HepG2 (cell line): ENCODE data around the gene SYNJ2. TPM values are rescaled to one million over a fixed set of nuclear protein-coding genes. Genes with fewer than 3 reads are reported as not detected.

ENCODE experiments used
- KDM5B ChIP-seq: sonication (generic); formaldehyde crosslinking; IDR thresholded peaks from 2 replicates; pipeline ENCODE4 v1.4.0; 2020; ENCODE audit warnings: missing genetic modification reagents, mild to moderate bottlenecking, borderline replicate concordance
- NONO ChIP-seq, 2 experiments: fragments of 450-650 bp in 1 of 2; sonication (generic) in 1 of 2; formaldehyde crosslinking in 1 of 2; IDR thresholded peaks in 1 of 2; conservative IDR thresholded peaks in 1 of 2; 2 replicates each; pipeline versions ENCODE4 v1.6.1 to v1.8.0; 2017 to 2022; ENCODE audit warnings: mild to moderate bottlenecking in 1 of 2, missing genetic modification reagents in 1 of 2, moderate library complexity in 1 of 2
- NR2F1 ChIP-seq, 2 experiments: fragments of 450-650 bp in 1 of 2; formaldehyde crosslinking in 1 of 2; IDR thresholded peaks; 2 replicates each; pipeline versions ENCODE4 v1.5.0 to v1.6.1; 2016 to 2020; ENCODE audit warnings: mild to moderate bottlenecking in 1 of 2, missing compliant biosample characterization in 1 of 2, missing genetic modification reagents in 1 of 2, moderate library complexity in 1 of 2
- PRDM15 ChIP-seq: sonication (generic); formaldehyde crosslinking; IDR thresholded peaks from 2 replicates; pipeline ENCODE4 v1.4.0; 2020; ENCODE audit warnings: missing genetic modification reagents
- RFXANK ChIP-seq: IDR thresholded peaks from 2 replicates; pipeline ENCODE4 v1.6.1; 2016
- SAP130 ChIP-seq: IDR thresholded peaks from 2 replicates; pipeline ENCODE4 v1.6.1; 2016; ENCODE audit warnings: low read depth
- SUZ12 ChIP-seq: fragments of 150-350 bp; IDR thresholded peaks from 2 replicates; pipeline ENCODE4 v1.6.1; 2014; ENCODE audit warnings: low read depth, low read length
- THAP9 ChIP-seq: sonication (generic); formaldehyde crosslinking; IDR thresholded peaks from 2 replicates; pipeline ENCODE4; 2020; ENCODE audit warnings: missing genetic modification reagents, mild to moderate bottlenecking, borderline replicate concordance
- ZBTB37 ChIP-seq: sonication (generic); formaldehyde crosslinking; IDR thresholded peaks from 2 replicates; pipeline ENCODE4 v1.4.0; 2020; ENCODE audit warnings: mild to moderate bottlenecking, missing genetic modification reagents
- ZNF296 ChIP-seq: sonication (generic); formaldehyde crosslinking; conservative IDR thresholded peaks from 2 replicates; pipeline ENCODE4 v1.5.0; 2020; ENCODE audit warnings: mild to moderate bottlenecking, missing genetic modification reagents
- ZNF3 ChIP-seq: IDR thresholded peaks from 2 replicates; pipeline ENCODE4 v1.7.0; 2017; ENCODE audit warnings: inconsistent platforms
- ZNF367 ChIP-seq: sonication (generic); formaldehyde crosslinking; IDR thresholded peaks from 2 replicates; pipeline ENCODE4 v1.4.0; 2020; ENCODE audit warnings: missing genetic modification reagents, borderline replicate concordance
- ZNF687 ChIP-seq: sonication (generic); formaldehyde crosslinking; IDR thresholded peaks from 2 replicates; pipeline ENCODE4 v1.5.1; 2020; ENCODE audit warnings: mild to moderate bottlenecking, missing genetic modification reagents, moderate library complexity
- ZNF776 ChIP-seq: sonication (generic); formaldehyde crosslinking; IDR thresholded peaks from 2 replicates; pipeline ENCODE4 v1.4.0; 2020; ENCODE audit warnings: mild to moderate bottlenecking, missing genetic modification reagents
- polyA plus RNA-seq, 8 experiments: library from polyadenylated mRNA; depleted of rRNA in 3 of 8; stranded (reverse) in 7 of 8; unstranded in 1 of 8; fragments of >200 nt; fragmentation: Illumina TruSeq in 4 of 8; extraction: Trizol in 4 of 8; gene quantifications; 2 replicates each; pipeline versions ENCODE4 v1.2.1 to v1.2.3, GENCODE V29; 2011 to 2016; ENCODE audit warnings: low read depth in 4 of 8, missing spikeins in 1 of 8, mixed read lengths in 1 of 8; ENCODE audit not compliant: insufficient read depth in 1 of 8
- total RNA-seq, 5 experiments: library from RNA; depleted of rRNA; stranded (reverse); fragments of >200 nt; fragmentation: Illumina TruSeq; extraction: Trizol; gene quantifications; 2 replicates each; pipeline ENCODE4 v1.2.3, GENCODE V29; 2016; ENCODE audit warnings: low read depth in 1 of 5
- TF ChIP-seq, protein P1 (sequence below): IDR thresholded peaks from 2 replicates; pipeline ENCODE4 v1.6.1; 2012; ENCODE audit warnings: low read depth, low read length, improper control_type of control experiment

Gene SYNJ2
- total and polyA plus RNA-seq, 2 of the 13 experiments (the other 11 are each of a cell fraction or from before 2014, with no cell fraction given): 39.1 to 57.6 TPM

- TF ChIP-seq NONO (IDR thresholded peaks at IDR 0.05) (no peak), NONO (CRISPR knock-in tag; conservative IDR thresholded peaks at IDR 0.05) (no peak), ZNF776 (no peak), ZBTB37 (no peak), ZNF3 (CRISPR knock-in tag) (no peak), THAP9 (CRISPR knock-in tag) (no peak), RFXANK (CRISPR knock-in tag) (no peak), SUZ12 (no peak), NR2F1 (CRISPR knock-in tag; IDR thresholded peaks at IDR 0.05) (no peak), ZNF367 (CRISPR knock-in tag) (no peak), ZNF296 (0 out of 2 replicates have a peak, but pooled peaks have one; percentile 27), ZNF687 (CRISPR knock-in tag) (peak; percentile 65), SAP130 (CRISPR knock-in tag) (no peak), KDM5B (no peak), PRDM15 (no peak)
- TF ChIP-seq, protein P1, sequence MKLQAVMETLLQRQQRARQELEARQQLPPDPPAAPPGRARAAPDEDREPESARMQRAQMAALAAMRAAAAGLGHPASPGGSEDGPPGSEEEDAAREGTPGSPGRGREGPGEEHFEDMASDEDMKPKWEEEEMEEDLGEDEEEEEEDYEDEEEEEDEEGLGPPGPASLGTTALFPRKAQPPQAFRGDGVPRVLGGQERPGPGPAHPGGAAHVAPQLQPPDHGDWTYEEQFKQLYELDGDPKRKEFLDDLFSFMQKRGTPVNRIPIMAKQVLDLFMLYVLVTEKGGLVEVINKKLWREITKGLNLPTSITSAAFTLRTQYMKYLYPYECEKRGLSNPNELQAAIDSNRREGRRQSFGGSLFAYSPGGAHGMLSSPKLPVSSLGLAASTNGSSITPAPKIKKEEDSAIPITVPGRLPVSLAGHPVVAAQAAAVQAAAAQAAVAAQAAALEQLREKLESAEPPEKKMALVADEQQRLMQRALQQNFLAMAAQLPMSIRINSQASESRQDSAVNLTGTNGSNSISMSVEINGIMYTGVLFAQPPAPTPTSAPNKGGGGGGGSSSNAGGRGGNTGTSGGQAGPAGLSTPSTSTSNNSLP: no peak
Observed at GRCh38 chr6:158008864-158009113, 27.1 kb downstream of the SYNJ2 start (continued).
